Body of pancreas (tissue), 4 donors: ENCODE results near the gene ATRIP.

Experiments used
- CTCF ChIP-seq, 7 experiments: fragments of 450-650 bp in 4 of 7; fragments of 200-600 bp in 3 of 7; sonication (generic) in 3 of 7; IDR thresholded peaks; one replicate each; pipeline ENCODE4 v1.5.1; 2016 to 2019; ENCODE audit warnings: antibody characterized with exemption in 7 of 7
- POLR2A ChIP-seq, 3 donors: fragments of 450-650 bp; IDR thresholded peaks; one replicate each; pipeline ENCODE4 v1.6.1; 2016; ENCODE audit warnings: antibody characterized with exemption in 3 of 3, mild to moderate bottlenecking in 2 of 3

- TF ChIP-seq CTCF (IDR thresholded peaks at IDR 0.05) (no peak), POLR2A (IDR thresholded peaks at IDR 0.05) (no peak)
Measured at GRCh38 chr3:48409291-48410201, 37.0 kb upstream of the ATRIP start.
